Ishikawa (cell line): Measurements from ENCODE around the gene SARDH.

Experiments used
- CEBPB ChIP-seq: IDR thresholded peaks from 2 replicates; pipeline ENCODE4 v1.6.1; 2012
- EGR1 ChIP-seq: IDR thresholded peaks from 2 replicates; pipeline ENCODE4 v1.6.1; 2012
- EP300 ChIP-seq: IDR thresholded peaks from 2 replicates; pipeline ENCODE4 v1.6.1; 2012; ENCODE audit warnings: borderline replicate concordance
- FOXM1 ChIP-seq: IDR thresholded peaks from 2 replicates; pipeline ENCODE4 v1.6.1; 2012; ENCODE audit warnings: low read depth, borderline replicate concordance
- MAX ChIP-seq: IDR thresholded peaks from 2 replicates; pipeline ENCODE4 v1.6.1; 2012
- NFIC ChIP-seq: IDR thresholded peaks from 2 replicates; pipeline ENCODE4 v1.6.1; 2012
- RAD21 ChIP-seq: IDR thresholded peaks from 2 replicates; pipeline ENCODE4 v1.6.1; 2012; ENCODE audit warnings: low read depth
- REST ChIP-seq: IDR thresholded peaks from 2 replicates; pipeline ENCODE4 v1.6.1; 2012; ENCODE audit warnings: low read depth, mild to moderate bottlenecking
- ZBTB7A ChIP-seq: IDR thresholded peaks from 2 replicates; pipeline ENCODE4 v1.6.1; 2012; ENCODE audit warnings: low read depth

DNA sequence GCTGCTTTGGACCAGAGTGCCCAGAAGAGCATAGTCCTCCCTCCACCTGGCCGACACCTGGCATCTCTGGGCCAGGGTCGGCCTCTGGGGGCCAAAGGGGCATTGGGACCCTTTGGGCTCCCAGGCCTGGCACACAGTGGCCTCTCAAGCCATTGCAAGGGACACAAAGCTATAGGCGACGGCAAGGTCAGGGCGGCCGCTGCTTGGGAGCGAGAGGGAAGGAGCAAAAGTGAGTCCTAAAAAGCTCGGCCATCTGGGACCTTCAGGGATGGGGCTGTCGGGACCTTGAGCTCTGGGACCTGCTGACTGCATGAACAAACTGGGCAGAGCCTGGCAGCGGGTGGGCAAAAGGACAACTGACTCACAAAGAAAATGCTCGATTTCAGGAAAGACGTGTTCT is 88.1 kb downstream of the SARDH start:
- no peak for TF ChIP-seq EP300
- TF ChIP-seq FOXM1 = no peak
- TF ChIP-seq REST = no peak
- no peak for TF ChIP-seq CEBPB
- no peak for TF ChIP-seq RAD21
- no peak for TF ChIP-seq NFIC
- TF ChIP-seq ZBTB7A = no peak
- TF ChIP-seq MAX = no peak
- no peak for TF ChIP-seq EGR1
